Activated naive CD8-positive, alpha-beta T cell treated with anti-CD3 and anti-CD28 coated beads, Interleukin-2, amount 50 U/mL, for 16 hours (primary cell): ENCODE results near the gene TSPO.
A peak's percentile ranks its signal among the peaks of the same experiment; 100 is the strongest.
"Not testable (repeated sequence)": the region's sequence is repeated elsewhere in the genome, so short reads cannot be mapped to it uniquely, and the experiment has no call there.

Experiments
- DNase-seq: peaks from one replicate; pipeline ENCODE4 v3.0.0-alpha.2; 2020; ENCODE audit warnings: low read depth, low spot score

The TSPO gene

DNA sequence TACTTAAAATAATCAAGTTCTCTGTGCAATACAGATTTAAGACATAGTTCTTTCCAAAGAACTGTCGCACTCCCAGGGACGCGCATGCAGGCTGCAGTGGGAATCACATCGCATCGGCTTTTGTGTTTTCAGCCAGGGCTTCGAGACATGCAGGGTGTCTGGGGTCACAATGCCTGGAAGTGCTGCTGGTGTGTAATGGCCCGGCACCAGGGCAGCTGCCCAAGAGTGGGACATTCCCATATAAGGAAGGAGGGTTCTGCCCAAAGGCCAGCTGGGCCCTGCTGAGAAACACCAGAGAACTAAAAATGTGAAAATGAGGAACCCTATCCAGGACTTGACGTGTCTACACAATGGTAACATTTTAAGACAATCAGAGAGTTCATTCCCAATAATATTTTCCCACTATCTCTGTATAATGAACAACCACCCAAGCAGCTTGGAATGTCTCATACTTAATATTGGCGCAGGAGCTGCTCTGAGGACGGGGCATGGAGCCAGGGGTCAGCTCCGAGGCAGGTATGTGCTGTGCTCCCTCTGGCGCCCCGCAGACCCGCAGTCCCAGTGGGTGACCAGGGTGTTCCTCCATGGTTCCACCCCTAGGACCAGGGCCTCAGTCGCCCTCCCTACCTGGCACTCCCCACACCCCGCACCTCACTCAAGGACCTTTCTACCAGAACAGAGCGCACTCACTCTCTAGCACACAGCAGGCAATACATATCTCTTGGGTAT lies 19.4 kb upstream of the TSPO start:
- no peak for DNase-seq

GRCh38 chr22:43133401-43133800 lies 18.0 kb upstream of the TSPO start:
- no peak for DNase-seq

DNA sequence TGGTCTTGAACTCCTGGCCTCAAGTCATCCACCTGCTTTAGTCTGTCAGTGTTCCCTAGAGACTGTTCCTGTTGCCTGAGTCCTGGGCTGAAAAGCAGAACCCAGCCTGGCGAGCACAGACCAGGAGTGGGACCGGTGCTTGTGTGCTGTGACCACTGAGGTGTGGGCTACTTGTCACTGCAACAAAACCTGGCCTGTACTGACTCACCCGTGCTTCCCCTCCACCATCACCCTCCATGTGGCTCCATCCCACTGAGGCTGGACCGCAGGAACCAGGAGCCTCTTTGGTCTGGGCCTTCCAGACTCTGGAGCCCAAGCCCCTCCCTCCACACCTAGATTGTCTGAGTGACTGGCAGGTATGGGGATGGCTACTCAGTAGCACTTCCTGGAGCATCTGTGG lies 16.8 kb upstream of the TSPO start:
- DNase-seq, result no peak

GRCh38 chr22:43135565-43135964 lies 15.8 kb upstream of the TSPO start:
- no peak for DNase-seq

GRCh38 chr22:43136255-43136654 lies 15.1 kb upstream of the TSPO start:
- no peak for DNase-seq

- DNase-seq, result no peak
These were observed 14.6 kb upstream of the TSPO start for GRCh38 chr22:43136801-43137200.

DNA sequence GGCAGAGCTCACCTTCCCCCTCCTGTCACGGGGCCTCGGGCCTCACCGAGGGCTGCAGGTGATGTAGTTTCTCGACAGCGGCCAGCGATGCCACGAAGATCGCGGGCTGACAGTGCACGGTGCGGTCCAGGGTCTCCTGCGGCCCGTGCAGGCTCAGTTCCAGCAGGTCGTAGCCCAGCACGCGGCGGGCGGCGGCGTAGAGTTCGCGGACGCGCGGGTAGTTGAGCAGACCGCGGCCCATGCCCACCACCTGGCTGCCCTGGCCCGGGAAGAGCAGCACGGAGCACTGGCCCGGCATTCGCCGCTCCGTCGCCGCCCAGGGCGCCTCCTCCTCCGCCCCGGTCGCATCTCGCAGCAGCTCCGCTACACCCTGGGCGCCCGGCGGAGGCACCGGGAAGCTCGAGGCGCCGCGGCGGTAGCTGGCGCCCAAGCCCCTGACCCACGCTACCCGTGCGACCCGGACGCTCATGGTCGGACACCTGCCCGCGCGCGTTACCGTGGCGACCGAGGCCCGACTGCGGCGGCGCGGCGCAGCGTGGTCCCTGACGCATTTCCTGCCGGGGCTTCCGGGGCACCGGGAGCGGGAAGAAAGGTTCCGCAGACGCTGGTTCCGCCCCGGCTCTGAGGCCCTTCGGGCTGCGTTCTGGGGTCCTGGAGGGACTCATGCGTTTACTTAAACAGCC lies 8.3 kb upstream of the TSPO start, which contains the start of gene MCAT:
Gene MCAT, minus strand, starts transcription at position 519 of the 683 bp plus-strand sequence. Its CDS starts 50 bp downstream, at position 469.
- peak; percentile 54 for DNase-seq

- DNase-seq, result no peak
These were observed 6.4 kb upstream of the TSPO start for GRCh38 chr22:43144949-43145348.

- not testable (repeated sequence) for DNase-seq
These were observed 6.0 kb upstream of the TSPO start for GRCh38 chr22:43145371-43145770.

DNA sequence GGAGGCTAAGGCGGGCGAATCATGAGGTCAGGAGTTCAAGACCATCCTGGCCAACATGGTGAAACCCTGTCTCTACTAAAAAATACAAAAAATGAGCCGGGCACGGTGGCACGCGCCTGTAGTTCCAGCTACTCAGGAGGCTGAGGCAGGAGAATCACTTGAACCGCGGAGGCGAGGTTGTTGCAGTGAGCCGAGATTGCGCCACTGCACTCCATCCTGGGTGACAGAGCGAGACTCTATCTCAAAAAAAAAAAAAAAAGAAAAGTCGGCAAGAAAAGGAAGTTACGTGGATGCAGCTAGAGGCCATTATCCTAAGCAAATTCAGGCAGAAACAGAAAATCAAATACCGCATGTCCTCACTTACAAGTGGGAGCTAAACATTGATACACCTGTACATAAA lies 5.0 kb upstream of the TSPO start:
- not testable (repeated sequence) for DNase-seq

DNA sequence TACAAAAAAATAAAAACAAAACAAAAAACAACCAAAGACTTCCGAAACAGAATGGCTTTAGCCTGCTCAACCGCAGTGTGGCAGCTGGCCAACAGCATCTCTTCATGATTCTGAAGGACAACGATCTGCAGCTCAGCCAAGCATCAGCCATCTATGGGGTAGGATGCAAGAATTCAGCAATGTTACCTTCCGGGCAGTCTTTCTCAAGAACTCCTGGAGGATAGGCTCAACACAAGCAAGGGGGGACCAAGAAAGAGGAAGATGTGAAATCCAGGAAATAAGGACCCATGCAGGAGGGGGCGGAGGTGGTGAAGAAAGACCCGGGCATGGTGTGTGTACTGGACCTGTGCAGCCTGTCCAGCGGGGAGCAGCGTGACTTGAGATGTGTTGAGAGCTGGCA lies 3.5 kb upstream of the TSPO start:
- no peak for DNase-seq

GRCh38 chr22:43148581-43148980 lies 2.8 kb upstream of the TSPO start:
- DNase-seq, result no peak

DNA sequence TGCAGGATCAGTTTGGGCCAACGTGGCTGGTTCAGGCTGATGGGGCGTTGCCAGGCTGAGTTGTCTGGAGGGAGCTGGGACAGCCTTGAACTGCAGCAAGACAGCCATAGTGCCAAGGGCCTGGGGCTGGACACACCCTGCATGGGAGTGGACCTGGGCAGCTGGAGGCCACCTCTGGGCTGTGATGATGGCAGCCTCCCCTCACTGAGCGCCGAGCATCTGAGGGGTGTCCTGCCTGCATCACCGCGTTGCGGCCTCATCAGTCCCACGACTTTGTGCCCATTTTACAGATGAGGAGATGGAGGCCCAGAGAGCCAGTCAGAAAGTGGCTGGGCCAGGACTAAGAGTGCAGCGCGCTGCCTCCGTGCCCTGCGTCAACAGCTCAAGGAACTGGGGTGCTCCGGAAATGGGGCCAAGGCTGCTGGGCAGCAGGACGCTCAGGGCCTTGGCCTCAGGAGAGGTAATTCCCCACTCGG lies 590 bp upstream of the TSPO start:
- DNase-seq, result no peak

GRCh38 chr22:43152003-43152356 lies 621 bp downstream of the TSPO start:
- no peak for DNase-seq

GRCh38 chr22:43152357-43153071 lies 1.2 kb downstream of the TSPO start:
- no peak for DNase-seq

DNA sequence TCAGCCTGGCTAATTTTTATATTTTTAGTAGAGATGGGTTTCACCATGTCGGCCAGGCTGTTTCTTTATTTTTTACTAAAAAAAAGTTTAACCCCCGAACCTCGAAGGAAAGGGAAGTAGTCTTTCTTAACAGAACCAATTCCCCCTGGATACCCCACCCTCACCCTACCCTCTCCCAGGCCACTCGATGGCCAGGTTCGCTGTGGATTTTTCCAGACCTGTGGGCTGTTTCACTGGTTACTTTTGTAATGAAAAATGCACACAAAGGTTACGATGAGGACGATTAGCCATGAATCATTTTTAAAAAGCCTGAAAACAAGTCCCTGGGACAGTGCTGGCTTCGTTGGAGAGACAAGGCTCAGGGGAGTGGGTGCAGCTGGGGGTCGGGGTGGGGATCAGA lies 2.5 kb downstream of the TSPO start:
- DNase-seq, result no peak

GRCh38 chr22:43154887-43155536 lies 3.7 kb downstream of the TSPO start:
- DNase-seq, result no peak

- DNase-seq, result no peak
These were observed 4.4 kb downstream of the TSPO start for GRCh38 chr22:43155789-43156188.

DNA sequence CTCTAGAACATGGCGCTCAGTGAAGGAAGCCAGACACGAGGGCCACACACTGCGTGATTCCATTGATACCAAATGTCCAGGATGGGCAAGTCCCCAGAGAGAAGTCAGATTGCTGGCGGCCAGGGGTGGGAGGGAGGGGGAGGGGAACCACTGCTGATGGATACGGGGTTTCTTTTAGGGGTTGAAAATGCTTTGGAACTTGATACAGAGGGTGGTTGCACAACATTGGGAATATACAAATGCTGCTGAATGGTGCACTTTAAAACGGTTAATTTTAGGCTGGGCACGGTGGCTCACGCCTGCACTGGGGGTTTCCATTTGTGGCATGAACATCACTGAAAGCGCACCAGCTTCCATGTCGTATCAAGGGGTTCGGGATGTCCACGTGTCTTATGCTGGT lies 5.1 kb downstream of the TSPO start:
- DNase-seq, result no peak

DNA sequence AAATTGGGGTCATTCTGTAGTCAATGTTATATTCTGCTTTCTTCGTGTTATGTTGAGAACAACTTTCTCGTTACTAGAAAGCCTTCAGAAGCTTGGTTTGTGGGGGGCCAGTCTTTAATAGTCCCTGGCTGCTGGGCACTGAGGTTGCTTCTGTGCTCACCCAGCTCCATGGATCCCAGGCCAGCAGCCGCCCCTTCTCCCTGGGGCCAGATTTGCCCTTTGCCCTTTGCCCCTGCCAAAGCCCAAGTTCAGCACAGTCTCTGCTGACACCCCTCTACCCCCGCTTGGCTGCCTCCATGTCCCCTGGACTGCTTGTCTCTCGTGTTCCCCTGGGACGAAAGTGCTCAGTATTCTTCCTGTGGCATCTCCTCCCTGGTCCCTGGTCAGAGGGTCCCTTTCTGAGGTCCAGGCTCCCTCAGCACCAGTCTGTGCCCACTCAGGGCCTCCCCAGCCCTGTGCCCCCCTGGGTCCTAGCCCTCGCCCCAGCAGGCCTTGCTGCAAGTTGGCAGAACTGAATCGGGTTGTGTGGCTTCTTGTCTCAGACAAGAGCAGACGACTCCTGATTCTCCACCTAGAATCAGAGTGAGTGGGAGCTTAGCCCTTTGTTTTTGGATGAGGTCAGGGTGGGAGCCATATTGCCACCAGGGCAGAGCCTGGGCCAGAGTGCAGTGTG lies 6.7 kb downstream of the TSPO start:
- no peak for DNase-seq

DNA sequence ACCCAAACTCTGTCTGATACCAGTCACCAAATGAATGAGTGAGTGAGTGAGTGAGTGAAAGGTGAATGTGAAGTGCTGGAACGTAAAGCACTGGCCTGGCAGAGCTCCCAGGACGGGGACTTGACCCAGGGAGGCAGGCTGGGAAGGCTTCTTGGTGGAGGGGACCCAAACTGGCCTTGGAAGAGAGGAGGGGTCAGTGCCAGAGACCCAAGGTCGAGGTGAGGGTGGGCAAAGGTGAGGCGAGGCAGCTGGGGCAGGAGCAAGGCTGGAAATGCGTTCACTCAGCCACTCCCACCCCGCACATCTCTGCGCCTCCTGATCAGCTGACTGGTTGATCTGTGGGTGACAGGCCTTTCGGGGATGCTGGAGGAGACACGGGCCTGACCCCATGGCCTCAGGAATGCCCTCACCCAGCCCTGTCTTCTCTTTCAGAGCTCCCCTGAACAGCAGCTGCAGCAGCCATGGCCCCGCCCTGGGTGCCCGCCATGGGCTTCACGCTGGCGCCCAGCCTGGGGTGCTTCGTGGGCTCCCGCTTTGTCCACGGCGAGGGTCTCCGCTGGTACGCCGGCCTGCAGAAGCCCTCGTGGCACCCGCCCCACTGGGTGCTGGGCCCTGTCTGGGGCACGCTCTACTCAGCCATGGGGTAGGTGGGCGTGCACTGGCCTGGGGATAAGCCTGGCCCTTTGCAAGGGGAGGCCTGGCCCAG lies 7.6 kb downstream of the TSPO start:
- no peak for DNase-seq
